SK-N-SH (cell line): Measurements from ENCODE around the gene ZNF865. TPM values are rescaled to one million over a fixed set of nuclear protein-coding genes. Genes with fewer than 3 reads are reported as not detected.

ENCODE experiments used
- CTCF ChIA-PET: fragments of 300-600, 350-600 bp; formaldehyde crosslinking; extraction: SDS; loops from one replicate; lab custom pipeline; 2021; lab: Yijun Ruan, JAX
- POLR2A ChIA-PET: fragments of 350-600 bp; sonication (Branson Sonifier 250); formaldehyde crosslinking; extraction: SDS; loops from one replicate; lab custom pipeline; 2020; ENCODE audit warnings: antibody characterized with exemption, inconsistent platforms; lab: Yijun Ruan, JAX
- DNase-seq: peaks from one replicate; pipeline ENCODE4 v3.0.0; 2012
- H2AFZ ChIP-seq: fragments of 200-600 bp; sonication (generic); 2 replicates; pipeline ENCODE4 v1.8.1; 2016; ENCODE audit warnings: antibody characterized with exemption, mild to moderate bottlenecking, low read depth
- H3F3A ChIP-seq: fragments of 200-600 bp; sonication (generic); replicated peaks from 2 replicates; pipeline ENCODE3; 2016; ENCODE audit warnings: antibody characterized with exemption, mild to moderate bottlenecking; ENCODE audit not compliant: insufficient read depth
- H3K27ac ChIP-seq, 2 experiments: fragments of 200-500 bp in 1 of 2; fragments of 200-600 bp in 1 of 2; sonication (Bioruptor generic) in 1 of 2; sonication (generic), shearing (Covaris generic) in 1 of 2; 2 replicates each; pipeline versions ENCODE4 v1.5.1 to v1.6.1; 2014 to 2016; ENCODE audit warnings: low read depth in 2 of 2, inconsistent platforms in 1 of 2, low read length in 1 of 2, mild to moderate bottlenecking in 1 of 2, mixed read lengths in 1 of 2
- H3K27me3 ChIP-seq: fragments of 200-600 bp; sonication (generic), shearing (Covaris generic); 2 replicates; pipeline ENCODE4 v1.6.1; 2016; ENCODE audit warnings: mixed run types; ENCODE audit not compliant: insufficient read depth
- H3K36me3 ChIP-seq, 2 experiments: fragments of 200-500 bp in 1 of 2; fragments of 200-600 bp in 1 of 2; sonication (Bioruptor generic) in 1 of 2; sonication (generic) in 1 of 2; replicated peaks in 1 of 2; 2 replicates each; pipeline versions ENCODE3 to v1.5.1; 2014 to 2016; ENCODE audit warnings: low read length in 1 of 2, mild to moderate bottlenecking in 1 of 2; ENCODE audit not compliant: insufficient read depth in 2 of 2, control insufficient read depth in 1 of 2
- H3K4me1 ChIP-seq, 2 experiments: fragments of 200-500 bp in 1 of 2; fragments of 200-600 bp in 1 of 2; sonication (Bioruptor generic) in 1 of 2; sonication (generic), shearing (Covaris generic) in 1 of 2; 2 replicates each; pipeline versions ENCODE4 v1.5.1 to v1.6.1; 2014 to 2016; ENCODE audit warnings: low read depth in 1 of 2, low read length in 1 of 2, mixed run types in 1 of 2; ENCODE audit not compliant: insufficient read depth in 2 of 2, control insufficient read depth in 1 of 2
- H3K4me2 ChIP-seq: fragments of 200-600 bp; sonication (generic), shearing (Covaris generic); 2 replicates; pipeline ENCODE4 v1.6.1; 2017; ENCODE audit warnings: mixed run types
- H3K4me3 ChIP-seq, 2 experiments: fragments of 200-500 bp in 1 of 2; fragments of 200-600 bp in 1 of 2; sonication (Bioruptor generic) in 1 of 2; sonication (generic), shearing (Covaris generic) in 1 of 2; 2 replicates each; pipeline versions ENCODE4 v1.5.1 to v1.8.1; 2014 to 2016; ENCODE audit warnings: low read depth in 2 of 2, inconsistent platforms in 1 of 2, low read length in 1 of 2, mild to moderate bottlenecking in 1 of 2, mixed read lengths in 1 of 2, moderate library complexity in 1 of 2
- H3K79me2 ChIP-seq: fragments of 200-600 bp; sonication (generic); 2 replicates; pipeline ENCODE4 v1.8.1; 2017; ENCODE audit warnings: mild to moderate bottlenecking; ENCODE audit not compliant: insufficient read depth
- H3K9ac ChIP-seq: fragments of 200-600 bp; sonication (generic); 2 replicates; pipeline ENCODE4 v1.6.1; 2017; ENCODE audit warnings: mixed run types
- H3K9me2 ChIP-seq: fragments of 200-600 bp; sonication (generic); 2 replicates; pipeline ENCODE4 v1.6.1; 2017; ENCODE audit warnings: mixed run types
- H3K9me3 ChIP-seq: fragments of 200-600 bp; sonication (generic); 2 replicates; pipeline ENCODE4 v1.6.1; 2017; ENCODE audit warnings: mixed run types, mild to moderate bottlenecking, moderate library complexity
- H4K20me1 ChIP-seq: fragments of 200-600 bp; sonication (generic); 2 replicates; pipeline ENCODE4 v1.6.1; 2017; ENCODE audit warnings: mild to moderate bottlenecking, mixed run types; ENCODE audit not compliant: insufficient read depth
- FOXJ3 ChIP-seq: sonication (generic); formaldehyde crosslinking; IDR thresholded peaks from 2 replicates; pipeline ENCODE4 v1.5.1; 2020; ENCODE audit warnings: mild to moderate bottlenecking, missing genetic modification reagents
- FOXM1 ChIP-seq: IDR thresholded peaks from 2 replicates; pipeline ENCODE4 v1.4.0; 2012; ENCODE audit warnings: low read depth, mild to moderate bottlenecking
- GABPA ChIP-seq: IDR thresholded peaks from 2 replicates; pipeline ENCODE4 v1.4.0; 2012; ENCODE audit warnings: low read depth, mild to moderate bottlenecking
- GATA2 ChIP-seq: sonication (generic); formaldehyde crosslinking; IDR thresholded peaks from 2 replicates; pipeline ENCODE4 v1.5.0; 2020; ENCODE audit warnings: mild to moderate bottlenecking, missing genetic modification reagents
- MEF2A ChIP-seq: IDR thresholded peaks from 2 replicates; pipeline ENCODE4 v1.4.0; 2012; ENCODE audit warnings: low read depth, borderline replicate concordance
- NFIC ChIP-seq: IDR thresholded peaks from 2 replicates; pipeline ENCODE4 v1.4.0; 2012; ENCODE audit warnings: borderline replicate concordance
- POLR2AphosphoS5 ChIP-seq: IDR thresholded peaks from 2 replicates; pipeline ENCODE4 v1.6.1; 2012; ENCODE audit warnings: low read depth, low read length
- RAD21 ChIP-seq: IDR thresholded peaks from 2 replicates; pipeline ENCODE4 v1.6.1; 2012; ENCODE audit warnings: mild to moderate bottlenecking, low read length
- RCOR1 ChIP-seq: fragments of 150-350 bp; IDR thresholded peaks from 2 replicates; pipeline ENCODE4 v1.6.1; 2017; ENCODE audit warnings: antibody characterized with exemption, low read length
- RFX5 ChIP-seq: IDR thresholded peaks from 2 replicates; pipeline ENCODE4 v1.6.1; 2012; ENCODE audit warnings: mild to moderate bottlenecking, improper control_type of control experiment, low read length
- TCF12 ChIP-seq: IDR thresholded peaks from 2 replicates; pipeline ENCODE4 v1.4.0; 2012
- WGBS: methylation state at CpG from one replicate; pipeline ENCODE4 v1.1.6; 2017; ENCODE audit warnings: low lambda C conversion rate; 5-methylcytosine and 5-hydroxymethylcytosine counted together
- polyA plus RNA-seq, 3 experiments: library from polyadenylated mRNA; depleted of rRNA; stranded (reverse); fragments of >200 nt; gene quantifications; 2 replicates each; pipeline ENCODE4 v1.2.3, GENCODE V29; 2012
- TF ChIP-seq, protein P1 (sequence below): IDR thresholded peaks from 2 replicates; pipeline ENCODE4; 2012
- TF ChIP-seq, protein P2 (sequence below): IDR thresholded peaks from 2 replicates; pipeline ENCODE4 v1.4.0; 2012; ENCODE audit warnings: low read depth, borderline replicate concordance
- TF ChIP-seq, protein P3 (sequence below): fragments of 200-600 bp; sonication (generic); IDR thresholded peaks from 2 replicates; pipeline ENCODE4 v1.6.1; 2017; ENCODE audit warnings: antibody characterized with exemption, mild to moderate bottlenecking, moderate library complexity

The ZNF865 gene
- polyA plus RNA-seq, 1 of the 3 experiments (the other 2 are of a cell fraction) = 5.0 TPM

DNA sequence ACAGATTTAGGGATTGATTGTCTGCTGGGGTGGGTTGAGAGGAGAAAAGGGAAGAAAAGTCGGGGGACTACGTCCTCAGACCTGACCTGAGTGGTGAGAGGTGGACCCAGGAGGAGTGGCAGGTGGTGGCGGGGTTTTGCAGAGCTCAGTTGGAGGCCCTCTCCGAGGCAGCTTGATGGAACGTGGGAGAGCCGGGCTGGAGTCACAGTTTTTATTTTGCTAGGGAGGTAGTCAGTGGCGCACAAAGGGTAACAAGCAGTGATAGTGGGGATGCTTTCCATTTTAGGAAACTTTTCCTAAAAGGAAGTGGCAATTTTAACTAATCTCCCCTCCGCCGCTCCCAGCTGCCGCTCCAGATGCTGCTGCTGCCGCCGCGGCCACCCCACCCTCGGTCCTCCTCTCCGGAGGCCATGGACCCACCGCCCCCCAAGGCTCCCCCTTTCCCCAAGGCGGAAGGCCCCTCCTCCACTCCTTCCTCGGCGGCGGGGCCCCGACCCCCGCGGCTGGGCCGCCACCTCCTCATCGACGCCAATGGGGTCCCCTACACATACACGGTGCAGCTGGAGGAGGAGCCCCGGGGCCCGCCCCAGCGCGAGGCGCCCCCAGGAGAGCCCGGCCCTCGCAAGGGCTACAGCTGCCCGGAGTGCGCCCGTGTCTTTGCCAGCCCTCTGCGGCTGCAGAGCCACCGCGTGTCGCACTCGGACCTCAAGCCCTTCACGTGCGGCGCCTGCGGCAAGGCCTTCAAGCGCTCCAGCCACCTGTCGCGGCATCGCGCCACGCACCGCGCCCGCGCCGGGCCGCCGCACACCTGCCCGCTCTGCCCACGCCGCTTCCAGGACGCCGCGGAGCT lies 36.9 kb downstream of the ZNF865 start:
- Histone ChIP-seq H3K4me3 (peak overlapping the region; percentile 53 to 81), H3K36me3 (peaks cover 10 to 13% of the 10 kb centered on the region in 2 experiments), H3K79me2 (peaks cover 91% of the 10 kb centered on the region), H3K9ac (peak overlapping the region; percentile 86; the same call in 1 of the 2 replicates), H3F3A (peaks cover 41% of the 10 kb centered on the region), H4K20me1 (no peaks in the 10 kb centered on the region), H3K9me3 (no peaks in the 10 kb centered on the region), H3K4me1 (peaks cover 18 to 42% of the 10 kb centered on the region in 2 experiments; a peak in 2 of 4 replicates), H3K9me2 (no peaks in the 10 kb centered on the region), H3K27ac (peak overlapping the region; percentile 85 to 88), H3K4me2 (peak overlapping the region; percentile 95), H2AFZ (no peak overlapping the region), H3K27me3 (no peaks in the 10 kb centered on the region)
- POLR2A ChIA-PET = interaction anchor here (0.6 to 1.2 kb wide), 2 partner anchors 12 to 61 kb away, joined by 3 to 4 read pairs; partner anchors contain the start of gene U2AF2
- DNase-seq = peak; percentile 47
- 19% methylated on average over 42 of the region's 65 CpGs for WGBS
- TF ChIP-seq, protein P1, sequence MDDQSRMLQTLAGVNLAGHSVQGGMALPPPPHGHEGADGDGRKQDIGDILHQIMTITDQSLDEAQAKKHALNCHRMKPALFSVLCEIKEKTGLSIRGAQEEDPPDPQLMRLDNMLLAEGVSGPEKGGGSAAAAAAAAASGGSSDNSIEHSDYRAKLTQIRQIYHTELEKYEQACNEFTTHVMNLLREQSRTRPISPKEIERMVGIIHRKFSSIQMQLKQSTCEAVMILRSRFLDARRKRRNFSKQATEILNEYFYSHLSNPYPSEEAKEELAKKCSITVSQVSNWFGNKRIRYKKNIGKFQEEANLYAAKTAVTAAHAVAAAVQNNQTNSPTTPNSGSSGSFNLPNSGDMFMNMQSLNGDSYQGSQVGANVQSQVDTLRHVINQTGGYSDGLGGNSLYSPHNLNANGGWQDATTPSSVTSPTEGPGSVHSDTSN = peak; percentile 25
- TF ChIP-seq, protein P2, sequence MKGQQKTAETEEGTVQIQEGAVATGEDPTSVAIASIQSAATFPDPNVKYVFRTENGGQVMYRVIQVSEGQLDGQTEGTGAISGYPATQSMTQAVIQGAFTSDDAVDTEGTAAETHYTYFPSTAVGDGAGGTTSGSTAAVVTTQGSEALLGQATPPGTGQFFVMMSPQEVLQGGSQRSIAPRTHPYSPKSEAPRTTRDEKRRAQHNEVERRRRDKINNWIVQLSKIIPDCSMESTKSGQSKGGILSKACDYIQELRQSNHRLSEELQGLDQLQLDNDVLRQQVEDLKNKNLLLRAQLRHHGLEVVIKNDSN = no peak
- TF ChIP-seq POLR2AphosphoS5 = peak; percentile 18; the same call in 1 of the 2 replicates
- CTCF ChIA-PET = interaction anchor here (1.9 to 3.9 kb wide), 3 partner anchors 10 to 29 kb away, joined by 7 to 22 read pairs (median 7); partner anchors contain the start of gene U2AF2

DNA sequence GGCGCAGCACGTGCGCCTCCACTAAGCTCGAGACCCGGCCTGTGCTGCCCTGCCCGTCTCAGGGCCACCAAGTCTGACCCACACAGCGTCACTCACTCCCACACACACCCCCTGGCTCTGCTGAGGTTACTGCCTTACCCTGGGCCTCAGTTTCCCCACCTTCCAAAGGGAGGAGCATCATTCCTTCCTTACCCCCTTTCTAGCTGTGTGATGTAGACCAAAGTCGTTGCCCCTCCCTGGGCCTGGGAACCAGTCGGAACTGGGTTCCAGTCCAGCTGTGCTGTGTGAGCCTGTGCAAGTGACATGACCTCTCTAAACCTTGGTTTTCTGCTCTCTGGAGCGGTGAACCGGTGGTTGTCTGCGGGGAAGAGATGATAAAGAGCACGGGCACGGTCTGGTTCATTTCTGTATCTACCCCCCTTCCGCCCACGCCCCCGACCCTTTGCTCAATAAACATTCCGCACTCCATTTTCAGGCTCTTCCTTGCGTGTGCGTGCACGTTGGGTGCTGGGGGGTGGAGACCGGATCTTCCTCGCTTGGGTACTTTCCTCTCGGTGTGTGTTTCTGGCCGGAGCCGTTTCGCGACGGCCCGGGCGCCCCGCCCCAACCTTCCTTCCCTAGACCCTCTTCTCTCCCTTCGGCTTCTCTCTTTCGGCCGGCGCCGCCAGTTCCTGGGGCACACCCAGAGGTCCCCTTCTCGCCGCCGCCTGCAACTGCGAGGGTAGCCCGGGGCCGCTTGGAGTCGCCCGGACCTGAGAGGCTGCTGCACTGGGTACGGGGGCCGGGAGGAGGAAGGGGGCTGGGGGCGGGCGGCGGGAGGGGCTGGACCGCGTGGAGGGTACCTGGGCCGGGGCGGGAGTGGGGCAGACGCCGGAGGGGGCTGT lies 37.8 kb downstream of the ZNF865 start, which contains the start of gene ZNF581:
TSS of gene ZNF581 (plus strand) at position 647 of the 884 bp plus-strand sequence. CDS start 923 bp downstream, outside the sequence.
- H3K4me1 ChIP-seq = peaks cover 21 to 43% of the 10 kb centered on the region in 2 experiments; a peak in 2 of 4 replicates
- peaks cover 4 to 13% of the 10 kb centered on the region in 2 experiments for H3K36me3 ChIP-seq
- H3K79me2 ChIP-seq = peaks cover 82% of the 10 kb centered on the region
- H4K20me1 ChIP-seq = no peaks in the 10 kb centered on the region
- H2AFZ ChIP-seq = no peak within 1 kb of the TSS
- peak within 1 kb of the TSS; percentile 53 to 81 for H3K4me3 ChIP-seq
- peak within 1 kb of the TSS; percentile 85 to 88 for H3K27ac ChIP-seq
- peak; percentile 90 for DNase-seq
- H3F3A ChIP-seq = peaks cover 42% of the 10 kb centered on the region
- no peaks in the 10 kb centered on the region for H3K9me2 ChIP-seq
- ChIA-PET POLR2A (interaction anchor here (1.2 kb wide), 1 partner anchor 11 kb away, joined by 4 read pairs; the partner anchor contains the start of gene U2AF2), CTCF (interaction anchor here (1.2 to 3.9 kb wide), 4 partner anchors 11 to 37 kb away, joined by 3 to 22 read pairs (median 7); partner anchors contain the start of gene U2AF2)
- peak within 1 kb of the TSS; percentile 86 for H3K9ac ChIP-seq
- H3K4me2 ChIP-seq = peak within 1 kb of the TSS; percentile 95
- no peaks in the 10 kb centered on the region for H3K27me3 ChIP-seq
- WGBS = 7% methylated on average over 47 of the region's 56 CpGs
- no peaks in the 10 kb centered on the region for H3K9me3 ChIP-seq
- TF ChIP-seq POLR2AphosphoS5 = 0 out of 2 replicates have a peak, but pooled peaks have one; percentile 46
- TF ChIP-seq TCF12 = peak; percentile 21; the same call in 1 of the 2 replicates
- TF ChIP-seq, protein P2 = peak; percentile 42; the same call in 1 of the 2 replicates
- no peak for TF ChIP-seq NFIC
- no peak for TF ChIP-seq GATA2 (CRISPR knock-in tag)
- TF ChIP-seq RCOR1 = no peak
- TF ChIP-seq, protein P3, sequence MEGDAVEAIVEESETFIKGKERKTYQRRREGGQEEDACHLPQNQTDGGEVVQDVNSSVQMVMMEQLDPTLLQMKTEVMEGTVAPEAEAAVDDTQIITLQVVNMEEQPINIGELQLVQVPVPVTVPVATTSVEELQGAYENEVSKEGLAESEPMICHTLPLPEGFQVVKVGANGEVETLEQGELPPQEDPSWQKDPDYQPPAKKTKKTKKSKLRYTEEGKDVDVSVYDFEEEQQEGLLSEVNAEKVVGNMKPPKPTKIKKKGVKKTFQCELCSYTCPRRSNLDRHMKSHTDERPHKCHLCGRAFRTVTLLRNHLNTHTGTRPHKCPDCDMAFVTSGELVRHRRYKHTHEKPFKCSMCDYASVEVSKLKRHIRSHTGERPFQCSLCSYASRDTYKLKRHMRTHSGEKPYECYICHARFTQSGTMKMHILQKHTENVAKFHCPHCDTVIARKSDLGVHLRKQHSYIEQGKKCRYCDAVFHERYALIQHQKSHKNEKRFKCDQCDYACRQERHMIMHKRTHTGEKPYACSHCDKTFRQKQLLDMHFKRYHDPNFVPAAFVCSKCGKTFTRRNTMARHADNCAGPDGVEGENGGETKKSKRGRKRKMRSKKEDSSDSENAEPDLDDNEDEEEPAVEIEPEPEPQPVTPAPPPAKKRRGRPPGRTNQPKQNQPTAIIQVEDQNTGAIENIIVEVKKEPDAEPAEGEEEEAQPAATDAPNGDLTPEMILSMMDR = no peak
- TF ChIP-seq FOXJ3 (CRISPR knock-in tag) = no peak
- TF ChIP-seq, protein P1 = peak; percentile 57
- TF ChIP-seq FOXM1 = no peak
- no peak for TF ChIP-seq MEF2A
- TF ChIP-seq RFX5 = no peak
- peak; percentile 79 for TF ChIP-seq GABPA
- no peak for TF ChIP-seq RAD21
